DOHH2 (cell line): ENCODE results near the gene AGBL4.

Source experiments
- H3F3A ChIP-seq: fragments of 200-600 bp; sonication (generic), shearing (Covaris generic); 2 replicates; pipeline ENCODE4 v1.6.0; 2016; ENCODE audit warnings: antibody characterized with exemption, mild to moderate bottlenecking; ENCODE audit not compliant: control insufficient read depth, insufficient read depth
- H3K27ac ChIP-seq: fragments of 200-600 bp; sonication (generic); 2 replicates; pipeline ENCODE4 v1.5.1; 2014; ENCODE audit warnings: low read depth, mild to moderate bottlenecking, low read length, moderate library complexity
- H3K27me3 ChIP-seq: fragments of 200-600 bp; sonication (generic); 2 replicates; pipeline ENCODE4 v1.6.1; 2014; ENCODE audit warnings: mild to moderate bottlenecking, low read length, mixed read lengths; ENCODE audit not compliant: control insufficient read depth
- H3K36me3 ChIP-seq: fragments of 200-600 bp; sonication (generic); 2 replicates; pipeline ENCODE4 v1.6.1; 2014; ENCODE audit warnings: mild to moderate bottlenecking, low read length, moderate library complexity, mixed read lengths; ENCODE audit not compliant: control insufficient read depth
- H3K4me1 ChIP-seq: fragments of 200-600 bp; sonication (generic); 2 replicates; pipeline ENCODE4 v1.6.1; 2014; ENCODE audit warnings: mild to moderate bottlenecking, low read length, mixed read lengths; ENCODE audit not compliant: control insufficient read depth
- H3K4me2 ChIP-seq: fragments of 200-600 bp; sonication (generic); 2 replicates; pipeline ENCODE4 v1.6.0; 2014; ENCODE audit warnings: mild to moderate bottlenecking, low read length, moderate library complexity
- H3K4me3 ChIP-seq: fragments of 200-600 bp; sonication (generic); 2 replicates; pipeline ENCODE4 v1.5.1; 2014; ENCODE audit warnings: mild to moderate bottlenecking, low read length, mixed read lengths
- H3K79me2 ChIP-seq: fragments of 200-600 bp; sonication (generic); 2 replicates; pipeline ENCODE4 v1.6.1; 2014; ENCODE audit warnings: mild to moderate bottlenecking, low read length, mixed read lengths; ENCODE audit not compliant: control insufficient read depth
- H3K9me2 ChIP-seq: fragments of 200-600 bp; sonication (generic); replicated peaks from 2 replicates; pipeline ENCODE4 v1.6.1; 2014; ENCODE audit warnings: mild to moderate bottlenecking, low read length, mixed read lengths; ENCODE audit not compliant: control insufficient read depth
- H3K9me3 ChIP-seq: fragments of 200-600 bp; sonication (generic); 2 replicates; pipeline ENCODE4 v1.6.1; 2014; ENCODE audit warnings: antibody characterized with exemption, low read length, mixed read lengths; ENCODE audit not compliant: control insufficient read depth, insufficient read depth
- H4K20me1 ChIP-seq: fragments of 200-600 bp; sonication (generic); 2 replicates; pipeline ENCODE4 v1.6.0; 2014; ENCODE audit warnings: low read depth, mild to moderate bottlenecking, antibody characterized with exemption, low read length, moderate library complexity; ENCODE audit not compliant: control insufficient read depth, insufficient read depth
- EZH2phosphoT487 ChIP-seq: fragments of 200-600 bp; sonication (generic); IDR thresholded peaks from 2 replicates; pipeline ENCODE4 v1.6.1; 2017; ENCODE audit warnings: borderline replicate concordance, mild to moderate bottlenecking, antibody characterized with exemption, low read length, moderate library complexity, mixed read lengths
- TF ChIP-seq, protein P1 (sequence below): fragments of 200-600 bp; sonication (generic); IDR thresholded peaks from one replicate; pipeline ENCODE4 v1.5.1; 2014; ENCODE audit warnings: antibody characterized with exemption, mild to moderate bottlenecking, low read depth, low read length; ENCODE audit not compliant: poor library complexity, severe bottlenecking

The AGBL4 gene

DNA sequence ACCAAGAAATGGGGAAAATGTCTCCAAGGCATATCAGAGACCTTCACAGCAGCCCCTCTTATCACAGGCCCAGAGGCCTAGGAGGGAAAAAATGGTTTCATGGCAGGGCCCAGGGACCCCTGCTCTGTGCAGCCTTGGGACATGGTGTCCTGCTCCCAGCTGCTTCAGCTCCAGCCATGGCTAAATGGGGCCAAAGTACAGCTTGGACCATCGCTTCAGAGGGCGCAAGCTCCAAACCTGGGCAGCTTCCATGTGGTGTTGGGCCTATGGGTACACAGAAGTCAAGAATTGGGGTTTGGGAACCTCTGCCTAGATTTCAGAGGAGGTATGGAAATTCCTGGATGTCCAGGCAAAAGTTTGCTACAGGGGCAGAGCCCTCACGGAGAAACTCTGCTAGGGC lies 964.7 kb downstream of the AGBL4 start:
- H3K4me2 ChIP-seq: no peak overlapping the region
- H3F3A ChIP-seq: no peaks in the 10 kb centered on the region
- no peaks in the 10 kb centered on the region for H3K27me3 ChIP-seq
- H3K9me3 ChIP-seq: no peaks in the 10 kb centered on the region
- H3K27ac ChIP-seq: no peak overlapping the region
- TF ChIP-seq EZH2phosphoT487: no peak
- TF ChIP-seq, protein P1, sequence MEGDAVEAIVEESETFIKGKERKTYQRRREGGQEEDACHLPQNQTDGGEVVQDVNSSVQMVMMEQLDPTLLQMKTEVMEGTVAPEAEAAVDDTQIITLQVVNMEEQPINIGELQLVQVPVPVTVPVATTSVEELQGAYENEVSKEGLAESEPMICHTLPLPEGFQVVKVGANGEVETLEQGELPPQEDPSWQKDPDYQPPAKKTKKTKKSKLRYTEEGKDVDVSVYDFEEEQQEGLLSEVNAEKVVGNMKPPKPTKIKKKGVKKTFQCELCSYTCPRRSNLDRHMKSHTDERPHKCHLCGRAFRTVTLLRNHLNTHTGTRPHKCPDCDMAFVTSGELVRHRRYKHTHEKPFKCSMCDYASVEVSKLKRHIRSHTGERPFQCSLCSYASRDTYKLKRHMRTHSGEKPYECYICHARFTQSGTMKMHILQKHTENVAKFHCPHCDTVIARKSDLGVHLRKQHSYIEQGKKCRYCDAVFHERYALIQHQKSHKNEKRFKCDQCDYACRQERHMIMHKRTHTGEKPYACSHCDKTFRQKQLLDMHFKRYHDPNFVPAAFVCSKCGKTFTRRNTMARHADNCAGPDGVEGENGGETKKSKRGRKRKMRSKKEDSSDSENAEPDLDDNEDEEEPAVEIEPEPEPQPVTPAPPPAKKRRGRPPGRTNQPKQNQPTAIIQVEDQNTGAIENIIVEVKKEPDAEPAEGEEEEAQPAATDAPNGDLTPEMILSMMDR: no peak
- no peaks in the 10 kb centered on the region for H4K20me1 ChIP-seq
- no peaks in the 10 kb centered on the region for H3K36me3 ChIP-seq
- no peaks in the 10 kb centered on the region for H3K79me2 ChIP-seq
- no peak overlapping the region for H3K4me3 ChIP-seq
- no peaks in the 10 kb centered on the region for H3K4me1 ChIP-seq
- no peaks in the 10 kb centered on the region for H3K9me2 ChIP-seq

DNA sequence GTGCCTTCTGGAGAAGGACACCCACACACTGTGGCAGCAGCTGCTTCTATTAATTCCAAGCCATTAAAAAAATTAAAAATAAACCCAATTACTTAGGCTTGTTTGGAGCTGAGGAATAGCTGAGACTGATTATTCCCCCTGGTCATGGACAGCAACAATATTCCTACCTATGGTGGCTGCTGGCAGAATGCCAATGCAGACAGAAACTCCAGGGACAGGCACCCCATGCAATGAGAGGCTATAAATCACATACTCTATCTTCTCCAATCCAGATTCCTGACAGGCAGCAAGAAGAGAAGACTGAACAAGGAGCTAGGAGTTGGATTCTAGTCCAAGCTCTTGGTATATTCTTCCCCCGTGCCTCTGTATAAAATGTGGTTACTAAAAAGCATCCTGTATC lies 971.7 kb downstream of the AGBL4 start:
- no peaks in the 10 kb centered on the region for H3K9me2 ChIP-seq
- H3K4me1 ChIP-seq: no peaks in the 10 kb centered on the region
- no peaks in the 10 kb centered on the region for H3K27me3 ChIP-seq
- TF ChIP-seq, protein P1: no peak
- no peak for TF ChIP-seq EZH2phosphoT487
- no peaks in the 10 kb centered on the region for H3K36me3 ChIP-seq
- H3K79me2 ChIP-seq: no peaks in the 10 kb centered on the region
- no peaks in the 10 kb centered on the region for H3K9me3 ChIP-seq
- H3K27ac ChIP-seq: no peak overlapping the region
- H3K4me3 ChIP-seq: no peak overlapping the region
- no peaks in the 10 kb centered on the region for H4K20me1 ChIP-seq
- no peaks in the 10 kb centered on the region for H3F3A ChIP-seq
- H3K4me2 ChIP-seq: no peak overlapping the region

DNA sequence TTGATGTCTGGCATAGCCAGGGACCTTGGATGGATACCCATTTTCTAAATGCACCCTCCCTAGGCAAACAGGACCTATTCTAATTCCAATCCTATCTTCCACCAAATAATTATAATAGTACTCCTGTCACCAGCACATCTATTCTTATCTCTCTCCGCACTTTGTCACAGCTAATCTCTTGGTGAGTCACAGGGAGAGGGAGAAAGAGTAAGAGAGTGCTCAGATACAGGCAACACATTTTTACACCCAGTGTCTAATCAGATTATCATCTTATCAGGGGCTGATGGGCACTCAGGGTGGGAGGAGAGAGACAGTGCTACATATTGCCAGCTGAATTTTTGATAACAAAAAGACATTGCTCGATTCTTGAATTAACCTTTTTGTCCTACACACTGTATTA lies 972.1 kb downstream of the AGBL4 start:
- Histone ChIP-seq H3K9me2 (no peaks in the 10 kb centered on the region), H3K9me3 (no peaks in the 10 kb centered on the region), H3K4me1 (no peaks in the 10 kb centered on the region), H3F3A (no peaks in the 10 kb centered on the region), H3K4me2 (no peak overlapping the region), H3K4me3 (no peak overlapping the region), H3K27ac (no peak overlapping the region), H4K20me1 (no peaks in the 10 kb centered on the region), H3K27me3 (no peaks in the 10 kb centered on the region), H3K79me2 (no peaks in the 10 kb centered on the region), H3K36me3 (no peaks in the 10 kb centered on the region)
- TF ChIP-seq, protein P1: no peak
- TF ChIP-seq EZH2phosphoT487: no peak

DNA sequence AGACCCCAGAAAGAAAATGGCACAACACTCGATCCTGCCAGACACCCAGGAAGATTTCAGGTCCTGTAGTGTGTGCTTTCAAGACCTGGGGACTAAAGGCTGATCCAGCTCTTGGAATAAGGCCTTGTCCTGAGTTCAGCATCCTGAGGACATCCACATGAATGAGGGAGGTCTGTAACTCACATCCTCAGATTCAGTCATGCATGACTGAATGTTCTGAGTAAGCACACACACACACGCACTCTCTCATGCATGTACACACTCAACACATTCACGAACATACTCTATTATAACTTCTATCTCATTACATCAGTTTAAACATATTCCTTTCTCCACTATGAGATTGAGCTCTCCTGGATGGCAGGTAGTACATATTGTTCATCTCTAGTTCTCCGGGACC lies 973.7 kb downstream of the AGBL4 start:
- TF ChIP-seq, protein P1: no peak
- TF ChIP-seq EZH2phosphoT487: no peak
- no peaks in the 10 kb centered on the region for H3K36me3 ChIP-seq
- H3K79me2 ChIP-seq: no peaks in the 10 kb centered on the region
- no peak overlapping the region for H3K4me2 ChIP-seq
- H3K9me2 ChIP-seq: no peaks in the 10 kb centered on the region
- no peaks in the 10 kb centered on the region for H3K4me1 ChIP-seq
- no peak overlapping the region for H3K4me3 ChIP-seq
- no peaks in the 10 kb centered on the region for H3F3A ChIP-seq
- no peaks in the 10 kb centered on the region for H3K27me3 ChIP-seq
- H4K20me1 ChIP-seq: no peaks in the 10 kb centered on the region
- no peak overlapping the region for H3K27ac ChIP-seq
- no peaks in the 10 kb centered on the region for H3K9me3 ChIP-seq
